ENCODE measurements around the gene CNTN4. TPM values are rescaled to one million over a fixed set of nuclear protein-coding genes. Genes with fewer than 3 reads are reported as not detected.

Gene CNTN4
- total RNA-seq, 6 donors from 2014 or later, result 1.0 to 13.5 (median 6.3) TPM

GRCh38 chr3:2510591-2511145 lies 412.0 kb downstream of the CNTN4 start:
- TF ChIP-seq POLR2AphosphoS5 (IDR thresholded peaks at IDR 0.05) (no peak), POLR2A (IDR thresholded peaks at IDR 0.05) (no peak), CTCF (IDR thresholded peaks at IDR 0.05) (no peak), EP300 (IDR thresholded peaks at IDR 0.05) (no peak)
- ATAC-seq (ENCODE audit: low FRiP score in 2 of 2), result no peak
- 66 to 80% methylated on average over 8 of the region's 8 CpGs for WGBS, 2 donors

GRCh38 chr3:2511356-2511755 lies 412.7 kb downstream of the CNTN4 start:
- H3K36me3 ChIP-seq, result no peaks in the 10 kb centered on the region
- TF ChIP-seq POLR2A (IDR thresholded peaks at IDR 0.05), result no peak
- no peak for TF ChIP-seq EP300 (IDR thresholded peaks at IDR 0.05)
- TF ChIP-seq CTCF (IDR thresholded peaks at IDR 0.05), result no peak
- no peak for TF ChIP-seq POLR2AphosphoS5 (IDR thresholded peaks at IDR 0.05)
- no peak overlapping the region for H3K27ac ChIP-seq
- no peak for ATAC-seq (ENCODE audit: low FRiP score in 2 of 2)
- WGBS, 2 donors, result 42 to 67% methylated on average over 10 of the region's 10 CpGs
- H3K27me3 ChIP-seq, result no peaks in the 10 kb centered on the region
- no peaks in the 10 kb centered on the region for H3K4me1 ChIP-seq
- H3K4me3 ChIP-seq, result no peak overlapping the region
- DNase-seq, result peak in 1 of 2 donors; percentile 22
- H3K9me3 ChIP-seq, result no peaks in the 10 kb centered on the region

More at GRCh38 chr3:2510591-2511145, 412.0 kb downstream of the CNTN4 start:
- Histone ChIP-seq H3K9me3 (no peaks in the 10 kb centered on the region), H3K4me1 (no peaks in the 10 kb centered on the region), H3K27ac (no peak overlapping the region), H3K27me3 (no peaks in the 10 kb centered on the region), H3K4me3 (no peak overlapping the region), H3K36me3 (no peaks in the 10 kb centered on the region)
- no peak for DNase-seq

GRCh38 chr3:2512881-2513280 lies 414.2 kb downstream of the CNTN4 start:
- no peak for DNase-seq
- no peak for ATAC-seq (ENCODE audit: low FRiP score in 2 of 2)
- Histone ChIP-seq H3K4me3 (no peak overlapping the region), H3K27me3 (no peaks in the 10 kb centered on the region), H3K4me1 (no peaks in the 10 kb centered on the region), H3K36me3 (no peaks in the 10 kb centered on the region), H3K9me3 (no peaks in the 10 kb centered on the region), H3K27ac (no peak overlapping the region)
- TF ChIP-seq CTCF (IDR thresholded peaks at IDR 0.05), result no peak
- 66 to 80% methylated on average over 2 of the region's 2 CpGs for WGBS, 2 donors

GRCh38 chr3:2513986-2514385 lies 415.3 kb downstream of the CNTN4 start:
- Histone ChIP-seq H3K9me3 (no peaks in the 10 kb centered on the region), H3K4me1 (no peaks in the 10 kb centered on the region), H3K27me3 (no peaks in the 10 kb centered on the region), H3K36me3 (no peaks in the 10 kb centered on the region), H3K4me3 (no peak overlapping the region), H3K27ac (no peak overlapping the region)
- no peak for DNase-seq
- WGBS, 2 donors, result 64 to 68% methylated on average over 4 of the region's 4 CpGs
- TF ChIP-seq POLR2A (IDR thresholded peaks at IDR 0.05), result no peak
- no peak for TF ChIP-seq CTCF (IDR thresholded peaks at IDR 0.05)
- no peak for TF ChIP-seq EP300 (IDR thresholded peaks at IDR 0.05)
- no peak for TF ChIP-seq POLR2AphosphoS5 (IDR thresholded peaks at IDR 0.05)
- ATAC-seq (ENCODE audit: low FRiP score in 2 of 2), result no peak

- no peak for TF ChIP-seq POLR2A (IDR thresholded peaks at IDR 0.05)
- TF ChIP-seq CTCF (IDR thresholded peaks at IDR 0.05), result no peak
- TF ChIP-seq EP300 (IDR thresholded peaks at IDR 0.05), result no peak
- no peak for TF ChIP-seq POLR2AphosphoS5 (IDR thresholded peaks at IDR 0.05)
- no peaks in the 10 kb centered on the region for H3K36me3 ChIP-seq
- H3K4me3 ChIP-seq, result no peak overlapping the region
- ATAC-seq (ENCODE audit: low FRiP score in 2 of 2), result no peak
- no peak for DNase-seq
- WGBS, 2 donors, result 50 to 62% methylated on average over 1 of the region's 1 CpG
- H3K9me3 ChIP-seq, result no peaks in the 10 kb centered on the region
- H3K27ac ChIP-seq, result no peak overlapping the region
- no peaks in the 10 kb centered on the region for H3K4me1 ChIP-seq
- no peaks in the 10 kb centered on the region for H3K27me3 ChIP-seq
These were observed 418.2 kb downstream of the CNTN4 start for GRCh38 chr3:2516762-2517441.

All from upper lobe of left lung (tissue), 6 donors.